H9 (cell line): ENCODE measurements around the gene CORT. TPM values are rescaled to one million over a fixed set of nuclear protein-coding genes. Genes with fewer than 3 reads are reported as not detected.

Source experiments
- DNase-seq: peaks from one replicate; pipeline ENCODE4 v3.0.0-alpha.2; 2017
- H2AFZ ChIP-seq: one replicate; pipeline ENCODE4 v1.6.1; 2013; ENCODE audit warnings: mild to moderate bottlenecking, low read length, control low read depth, moderate library complexity
- H2AK5ac ChIP-seq: 2 replicates; pipeline ENCODE4 v1.6.1; 2013; ENCODE audit warnings: low read length, control low read depth, mixed read lengths; ENCODE audit not compliant: insufficient read length
- H2BK120ac ChIP-seq: one replicate; pipeline ENCODE4 v1.6.1; 2013; ENCODE audit warnings: low read depth, mild to moderate bottlenecking, low read length, control low read depth, inconsistent platforms; ENCODE audit not compliant: poor library complexity, severe bottlenecking
- H2BK12ac ChIP-seq: 2 replicates; pipeline ENCODE4 v1.6.1; 2013; ENCODE audit warnings: low read length, control low read depth, mixed read lengths, low read depth; ENCODE audit not compliant: insufficient read length
- H2BK15ac ChIP-seq: 2 replicates; pipeline ENCODE4 v1.6.1; 2013; ENCODE audit warnings: low read depth, low read length, control low read depth
- H2BK20ac ChIP-seq: one replicate; pipeline ENCODE4 v1.6.1; 2013; ENCODE audit warnings: low read depth, mild to moderate bottlenecking, low read length, control low read depth, inconsistent platforms; ENCODE audit not compliant: poor library complexity, severe bottlenecking
- H2BK5ac ChIP-seq: 2 replicates; pipeline ENCODE4 v1.6.1; 2013; ENCODE audit warnings: low read length, control low read depth, mixed read lengths; ENCODE audit not compliant: insufficient read length
- H3K14ac ChIP-seq: 2 replicates; pipeline ENCODE4 v1.6.1; 2013; ENCODE audit warnings: low read length, control low read depth; ENCODE audit not compliant: insufficient read depth
- H3K18ac ChIP-seq: 2 replicates; pipeline ENCODE4 v1.6.1; 2013; ENCODE audit warnings: low read depth, mild to moderate bottlenecking, mixed read lengths, low read length, control low read depth; ENCODE audit not compliant: insufficient read length
- H3K23ac ChIP-seq: 2 replicates; pipeline ENCODE4 v1.6.1; 2013; ENCODE audit warnings: low read length, control low read depth, mixed read lengths, low read depth; ENCODE audit not compliant: insufficient read length
- H3K23me2 ChIP-seq: 2 replicates; pipeline ENCODE4 v1.6.1; 2013; ENCODE audit warnings: low read depth, mild to moderate bottlenecking, mixed read lengths, low read length, control low read depth; ENCODE audit not compliant: insufficient read length, poor library complexity, severe bottlenecking
- H3K27ac ChIP-seq: 2 replicates; pipeline ENCODE4 v1.5.1; 2013; ENCODE audit warnings: low read length, control low read depth, mixed read lengths, low read depth; ENCODE audit not compliant: insufficient read length
- H3K27me3 ChIP-seq: 2 replicates; pipeline ENCODE4 v1.6.1; 2013; ENCODE audit warnings: low read length, control low read depth, inconsistent platforms; ENCODE audit not compliant: insufficient read depth
- H3K4ac ChIP-seq: 2 replicates; pipeline ENCODE4 v1.6.1; 2013; ENCODE audit warnings: low read depth, mild to moderate bottlenecking, control low read depth, inconsistent platforms, low read length, moderate library complexity
- H3K4me1 ChIP-seq: 2 replicates; pipeline ENCODE4 v1.6.1; 2013; ENCODE audit warnings: low read length, control low read depth, inconsistent platforms; ENCODE audit not compliant: insufficient read depth
- H3K4me2 ChIP-seq: 2 replicates; pipeline ENCODE4 v1.6.1; 2013; ENCODE audit warnings: low read length, control low read depth, mixed read lengths; ENCODE audit not compliant: insufficient read length, insufficient read depth
- H3K56ac ChIP-seq: 2 replicates; pipeline ENCODE4 v1.6.1; 2013; ENCODE audit warnings: low read depth, mild to moderate bottlenecking, mixed read lengths, low read length, control low read depth; ENCODE audit not compliant: insufficient read length
- H3K79me1 ChIP-seq: 2 replicates; pipeline ENCODE4 v1.6.1; 2013; ENCODE audit warnings: low read depth, mild to moderate bottlenecking, moderate library complexity, low read length, control low read depth, inconsistent platforms; ENCODE audit not compliant: insufficient read depth, poor library complexity, severe bottlenecking
- H3K79me2 ChIP-seq: 2 replicates; pipeline ENCODE4 v1.6.1; 2013; ENCODE audit warnings: low read length, control low read depth, inconsistent platforms; ENCODE audit not compliant: insufficient read depth
- H3K9ac ChIP-seq: 2 replicates; pipeline ENCODE4 v1.6.1; 2013; ENCODE audit warnings: low read length, control low read depth, mixed read lengths; ENCODE audit not compliant: insufficient read length; ENCODE audit errors: extremely low read depth
- H3K9me3 ChIP-seq: one replicate; pipeline ENCODE4 v1.6.1; 2013; ENCODE audit warnings: low read depth, low read length, inconsistent platforms; ENCODE audit not compliant: control insufficient read depth
- H3T11ph ChIP-seq: one replicate; pipeline ENCODE4 v1.6.1; 2013; ENCODE audit warnings: mild to moderate bottlenecking, low read length, control low read depth, inconsistent platforms
- H4K20me1 ChIP-seq: one replicate; pipeline ENCODE4 v1.6.1; 2013; ENCODE audit not compliant: control insufficient read depth, insufficient read length, insufficient read depth
- H4K5ac ChIP-seq: 2 replicates; pipeline ENCODE4 v1.6.1; 2013; ENCODE audit warnings: low read depth, mild to moderate bottlenecking, mixed read lengths, low read length, control low read depth; ENCODE audit not compliant: insufficient read length
- H4K8ac ChIP-seq: replicated peaks from 2 replicates; pipeline ENCODE4 v1.6.1; 2013; ENCODE audit warnings: low read length, control low read depth, mixed read lengths, low read depth; ENCODE audit not compliant: insufficient read length
- H4K91ac ChIP-seq: 2 replicates; pipeline ENCODE4 v1.6.1; 2013; ENCODE audit warnings: low read depth, mild to moderate bottlenecking, moderate library complexity, mixed read lengths, low read length, control low read depth; ENCODE audit not compliant: insufficient read length
- H3K27ac Mint-ChIP-seq, 3 experiments: 2 replicates in 2 of 3; 3 replicates in 1 of 3; pipeline ENCODE4 v1.8.0; 2020 to 2021; ENCODE audit warnings: mixed read lengths in 3 of 3, mild to moderate bottlenecking in 1 of 3, moderate library complexity in 1 of 3
- H3K27me3 Mint-ChIP-seq: 2 replicates; pipeline ENCODE4 v1.8.0; 2021; ENCODE audit warnings: low read depth, mild to moderate bottlenecking, moderate library complexity, mixed read lengths
- H3K36me3 Mint-ChIP-seq, 3 experiments: 2 replicates in 2 of 3; 3 replicates in 1 of 3; pipeline ENCODE4 v1.8.0; 2020 to 2021; ENCODE audit warnings: low read depth in 3 of 3, mixed read lengths in 3 of 3; ENCODE audit not compliant: insufficient read depth in 1 of 3
- H3K4me1 Mint-ChIP-seq, 2 experiments: 2 replicates each; pipeline ENCODE4 v1.8.0; 2020; ENCODE audit warnings: mixed read lengths in 2 of 2
- H3K4me3 Mint-ChIP-seq, 2 experiments: 2 replicates in 1 of 2; 3 replicates in 1 of 2; pipeline ENCODE4 v1.8.0; 2020 to 2021; ENCODE audit warnings: mild to moderate bottlenecking in 2 of 2, mixed read lengths in 2 of 2, moderate library complexity in 1 of 2
- H3K9me3 Mint-ChIP-seq, 2 experiments: 2 replicates in 1 of 2; 3 replicates in 1 of 2; pipeline ENCODE4 v1.8.0; 2020; ENCODE audit warnings: mild to moderate bottlenecking in 2 of 2, mixed read lengths in 2 of 2, moderate library complexity in 1 of 2
- CTCF ChIP-seq: fragments of 200-600 bp; sonication (generic); conservative IDR thresholded peaks from 3 replicates; pipeline ENCODE4 v1.8.0; 2021; ENCODE audit warnings: antibody characterized with exemption, mild to moderate bottlenecking
- WGBS: extraction: QIAGEN DNeasy Blood & Tissue Kit; methylation state at CpG from one replicate; pipeline ENCODE4 v1.1.7; 2013; ENCODE audit warnings: missing lambda C conversion rate, low lambda C conversion rate, mixed read lengths; ENCODE audit not compliant: insufficient read length; ENCODE audit errors: extremely low coverage; 5-methylcytosine and 5-hydroxymethylcytosine counted together
- total RNA-seq: library from RNA; stranded (reverse); gene quantifications from 2 replicates; pipeline ENCODE4 v1.2.1, GENCODE V29; 2021

The CORT gene
- total RNA-seq, 1 experiment from 2014 or later = not detected

- Mint-ChIP-seq H3K27me3 (no peaks in the 10 kb centered on the region), H3K36me3 (peaks cover 0 to 2% (median 1%) of the 10 kb centered on the region in 3 experiments; a peak in 2 of 7 replicates), H3K9me3 (no peaks in the 10 kb centered on the region), H3K4me1 (peaks cover 12 to 14% of the 10 kb centered on the region in 2 experiments), H3K27ac (peak overlapping the region; percentile 24 to 78 (median 78); a peak in 6 of 7 replicates), H3K4me3 (peak overlapping the region; percentile 76 to 90)
- H4K20me1 ChIP-seq = no peaks in the 10 kb centered on the region
- no peak for DNase-seq
- H2BK5ac ChIP-seq = no peak overlapping the region
- H2AK5ac ChIP-seq = no peak overlapping the region
- H3K79me2 ChIP-seq = no peaks in the 10 kb centered on the region
- H3K23ac ChIP-seq = no peak overlapping the region
- no peak overlapping the region for H3T11ph ChIP-seq
- H3K27me3 ChIP-seq = no peaks in the 10 kb centered on the region
- no peaks in the 10 kb centered on the region for H3K79me1 ChIP-seq
- no peak for TF ChIP-seq CTCF
- H2BK20ac ChIP-seq = no peak overlapping the region
- H2BK15ac ChIP-seq = no peak overlapping the region
- H3K56ac ChIP-seq = no peak overlapping the region
- no peak overlapping the region for H3K4ac ChIP-seq
- H2BK120ac ChIP-seq = no peak overlapping the region
- no peak overlapping the region for H4K8ac ChIP-seq
- no peak overlapping the region for H3K18ac ChIP-seq
- H3K9me3 ChIP-seq = no peaks in the 10 kb centered on the region
- peak overlapping the region; percentile 81 for H3K4me2 ChIP-seq
- H2AFZ ChIP-seq = no peak overlapping the region
- peak overlapping the region; percentile 68; the same call in 1 of the 2 replicates for H3K14ac ChIP-seq
- no CpG with 5 or more reads among the region's 30 CpGs for WGBS
- H3K27ac ChIP-seq = no peak overlapping the region
- peaks cover 4% of the 10 kb centered on the region for H3K23me2 ChIP-seq
- H4K5ac ChIP-seq = no peak overlapping the region
- H4K91ac ChIP-seq = no peak overlapping the region
- H3K9ac ChIP-seq = peak overlapping the region; percentile 32
- no peak overlapping the region for H2BK12ac ChIP-seq
- H3K4me1 ChIP-seq = no peaks in the 10 kb centered on the region
Observed at GRCh38 chr1:10431070-10431730, 18.6 kb upstream of the CORT start.
